Medulla oblongata (tissue), 1 donor: ENCODE data around the gene INO80E.
"Not testable (repeated sequence)": the region's sequence is repeated elsewhere in the genome, so short reads cannot be mapped to it uniquely, and the experiment has no call there.

Experiments used
- DNase-seq: peaks from one replicate; pipeline ENCODE4 v3.0.0-alpha.2; 2015; ENCODE audit errors: extremely low spot score

INO80E gene

GRCh38 chr16:30031477-30031918, 35.5 kb downstream of the INO80E start:
- DNase-seq: no peak

DNA sequence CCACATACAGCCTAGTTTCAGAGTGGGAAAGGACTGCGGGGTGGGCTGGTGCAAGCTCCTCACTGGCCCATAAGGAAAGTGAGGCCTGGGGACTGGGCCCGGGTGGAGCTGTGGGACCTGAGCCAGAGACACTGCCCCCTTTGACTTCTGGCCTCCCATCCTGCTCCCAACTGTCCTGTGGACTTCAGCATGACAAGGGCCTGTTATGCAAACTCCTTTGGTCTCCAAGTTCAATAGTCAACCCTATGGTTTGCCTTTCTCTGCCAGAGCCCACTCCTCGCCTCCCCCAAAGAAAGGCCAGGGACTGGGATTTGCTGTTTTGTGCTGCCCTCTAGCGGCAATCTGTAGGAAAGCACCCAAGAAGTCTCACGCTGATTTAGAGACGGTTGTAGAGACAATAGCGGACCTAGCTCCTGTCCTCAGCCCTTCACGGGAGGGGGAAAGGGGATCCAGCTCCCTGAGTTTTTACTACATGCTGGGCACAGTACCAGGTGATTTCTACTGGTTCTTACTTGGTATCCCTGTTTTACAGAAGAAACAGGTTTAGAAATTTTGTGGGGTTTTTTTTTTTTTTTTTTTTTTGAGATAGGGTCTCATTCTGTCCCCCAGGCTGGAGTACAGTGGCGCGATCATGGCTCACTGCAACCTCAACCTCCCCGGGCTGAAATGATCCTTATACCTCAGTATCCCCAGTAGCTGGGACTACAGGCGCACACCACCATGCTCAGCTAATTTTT, 36.2 kb downstream of the INO80E start:
- DNase-seq: peak; percentile 74

DNA sequence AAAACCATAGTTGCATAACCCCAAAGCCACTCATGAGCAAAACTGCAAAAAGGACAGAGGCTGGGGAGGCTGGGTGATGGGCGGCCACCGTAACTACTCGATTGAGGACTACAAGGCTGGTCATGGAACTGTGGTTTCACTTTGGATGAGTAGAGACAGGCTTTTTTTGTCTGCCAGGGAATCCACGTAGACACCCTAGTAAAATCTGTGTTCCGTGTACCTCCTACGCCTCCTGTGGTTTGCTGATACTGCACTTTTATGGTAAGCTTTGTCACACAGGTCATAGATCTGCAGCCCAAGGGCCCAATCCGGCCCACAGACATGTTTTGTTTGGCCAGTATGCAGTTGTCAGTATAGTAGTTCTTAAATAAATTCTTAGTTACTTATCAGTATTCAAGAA, 37.2 kb downstream of the INO80E start:
- no peak for DNase-seq

- DNase-seq: no peak
These were observed 44.2 kb downstream of the INO80E start for GRCh38 chr16:30040221-30040620.

DNA sequence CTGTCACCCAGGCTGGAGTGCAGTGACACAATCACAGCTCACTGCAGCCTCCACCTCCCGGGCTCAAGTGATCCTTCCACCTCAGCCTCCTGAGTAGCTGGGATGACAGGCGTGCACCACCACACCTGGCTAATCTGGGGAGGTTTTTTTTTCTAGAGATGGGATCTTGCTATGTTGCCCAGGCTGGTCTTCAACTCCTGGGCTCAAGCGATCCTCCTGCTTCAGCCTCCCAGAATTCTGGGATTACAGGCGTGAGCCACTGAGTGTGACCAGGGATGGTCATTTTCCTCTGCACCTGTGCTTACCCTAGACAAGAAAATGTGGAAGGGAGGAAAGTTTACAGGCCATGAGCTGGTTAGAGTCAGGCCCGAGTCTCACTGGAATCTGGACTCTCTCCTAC, 44.6 kb downstream of the INO80E start:
- not testable (repeated sequence) for DNase-seq

DNA sequence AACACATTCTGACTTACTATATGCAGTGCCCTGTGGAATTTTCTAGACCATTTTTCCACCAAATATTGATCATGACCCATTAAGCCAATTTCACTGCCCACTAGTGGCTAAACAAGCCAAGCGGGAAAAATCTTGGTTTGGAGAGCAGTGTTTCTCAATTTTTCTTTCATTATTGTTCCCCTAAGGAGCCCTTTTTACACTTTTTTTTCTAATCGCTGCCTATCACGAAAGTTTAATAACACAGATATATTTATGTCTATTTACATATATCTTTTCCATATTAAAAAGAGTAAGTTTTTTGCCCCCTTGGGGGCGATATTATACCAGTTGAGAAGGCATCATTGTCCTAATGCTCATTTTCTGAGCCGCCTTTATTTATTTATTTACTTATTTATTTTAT, 45.8 kb downstream of the INO80E start:
- peak; percentile 33 for DNase-seq

GRCh38 chr16:30046178-30046577, 50.1 kb downstream of the INO80E start:
- DNase-seq: no peak

GRCh38 chr16:30046588-30046987, 50.5 kb downstream of the INO80E start:
- no peak for DNase-seq

GRCh38 chr16:30049871-30050270, 53.8 kb downstream of the INO80E start:
- peak; percentile 83 for DNase-seq

- no peak for DNase-seq
These were observed 55.5 kb downstream of the INO80E start for GRCh38 chr16:30051518-30051917.

- DNase-seq: peak; percentile 79
These were observed 56.8 kb downstream of the INO80E start for GRCh38 chr16:30052671-30053372.

DNA sequence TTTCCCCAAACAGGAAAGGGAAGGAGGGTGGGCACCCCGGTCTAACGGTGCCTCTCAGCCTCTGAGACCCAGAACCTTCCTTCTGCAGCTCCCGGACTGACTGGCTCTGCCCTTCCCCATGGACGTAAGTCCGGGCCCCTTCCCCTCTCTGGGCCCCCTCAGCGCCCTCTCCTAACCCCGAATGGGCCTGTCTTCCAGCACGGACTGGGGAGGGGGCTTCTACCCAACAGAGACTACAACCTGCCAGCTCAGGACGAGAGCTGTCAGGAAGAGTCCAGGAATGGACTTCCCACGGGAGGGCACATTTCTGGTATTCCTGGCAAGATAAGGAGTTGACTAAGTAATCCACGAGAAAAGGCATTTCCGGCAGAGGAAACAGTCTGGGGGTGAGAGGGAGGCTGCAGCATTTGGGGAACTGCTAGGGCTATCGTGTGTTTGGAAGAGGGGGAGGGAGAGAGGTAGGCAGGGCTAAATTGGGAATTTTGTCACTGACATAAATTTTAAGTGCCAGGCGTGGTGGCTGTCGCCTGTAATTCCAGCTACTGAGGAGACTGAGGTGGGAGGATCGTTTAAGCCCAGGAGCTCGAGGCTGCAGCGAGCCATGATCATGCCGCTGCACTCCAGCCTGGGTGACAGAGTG, 57.5 kb downstream of the INO80E start:
- no peak for DNase-seq

GRCh38 chr16:30054451-30054850, 58.4 kb downstream of the INO80E start:
- no peak for DNase-seq

GRCh38 chr16:30054959-30055553, 59.0 kb downstream of the INO80E start:
- DNase-seq: no peak
